Right atrium auricular region (tissue), 2 donors: ENCODE measurements around the gene MET. TPM values are rescaled to one million over a fixed set of nuclear protein-coding genes. Genes with fewer than 3 reads are reported as not detected.

ENCODE experiments used
- DNase-seq: peaks from one replicate; pipeline ENCODE4 v3.0.0-alpha.2; 2019; ENCODE audit warnings: low spot score
- H3K27ac ChIP-seq, 2 donors: fragments of 200-600 bp; sonication (generic); 1 replicate in 1 of 2; 2 replicates in 1 of 2; pipeline ENCODE4 v1.5.1; 2016 to 2019
- H3K27me3 ChIP-seq, 2 donors: fragments of 200-600 bp; sonication (generic); one replicate each; pipeline versions ENCODE4 v1.5.1 to v1.6.0; 2017 to 2019
- H3K36me3 ChIP-seq: fragments of 200-600 bp; sonication (generic); one replicate; pipeline ENCODE4 v1.5.1; 2016
- H3K4me1 ChIP-seq, 2 donors: fragments of 200-600 bp; sonication (generic); one replicate each; pipeline versions ENCODE4 v1.5.1 to v1.6.0; 2017 to 2019
- H3K4me3 ChIP-seq, 2 donors: fragments of 200-600 bp; sonication (generic); 1 replicate in 1 of 2; 2 replicates in 1 of 2; pipeline ENCODE4 v1.5.1; 2017 to 2019; ENCODE audit warnings: mild to moderate bottlenecking in 1 of 2, moderate library complexity in 1 of 2
- H3K9me3 ChIP-seq, 2 donors: fragments of 200-600 bp; sonication (generic); one replicate each; pipeline ENCODE4 v1.5.1; 2019
- CTCF ChIP-seq, 2 donors: fragments of 200-600 bp; sonication (generic); IDR thresholded peaks; one replicate each; pipeline ENCODE4 v1.5.1; 2019; ENCODE audit warnings: antibody characterized with exemption in 2 of 2
- total RNA-seq, 2 donors: library from RNA; depleted of rRNA; stranded (reverse); fragments of >200 nt; gene quantifications; one replicate each; pipeline ENCODE4 v1.1.0, GENCODE V29; 2016

The MET gene
- total RNA-seq, 2 donors from 2014 or later: 16.1 to 17.5 TPM

DNA sequence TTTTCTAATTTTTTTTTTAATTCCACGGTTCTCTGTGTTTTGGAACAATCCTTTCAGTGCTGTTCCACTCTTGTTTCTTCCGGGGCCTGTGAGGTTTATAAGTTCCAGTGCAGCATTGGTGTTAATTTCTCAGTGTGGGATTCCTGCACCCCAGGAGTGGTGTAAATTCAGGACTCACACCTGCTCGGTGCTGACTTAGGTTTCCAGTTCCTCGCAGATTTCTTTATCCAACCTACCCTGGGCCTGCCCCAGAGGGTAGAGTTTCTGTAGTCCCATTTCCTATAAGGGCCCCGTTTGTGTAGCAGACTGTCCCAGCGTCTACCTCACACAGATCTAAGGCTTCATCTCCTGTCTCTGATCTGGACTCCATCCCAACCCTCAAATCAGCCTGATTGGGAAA, 27.4 kb upstream of the MET start:
- Histone ChIP-seq H3K27ac (no peak overlapping the region), H3K27me3 (no peaks in the 10 kb centered on the region), H3K4me1 (peaks cover 0 to 4% of the 10 kb centered on the region in 2 donors), H3K36me3 (no peaks in the 10 kb centered on the region), H3K4me3 (no peak overlapping the region), H3K9me3 (no peaks in the 10 kb centered on the region)
- no peak for TF ChIP-seq CTCF (IDR thresholded peaks at IDR 0.05)
- no peak for DNase-seq

- no peak for TF ChIP-seq CTCF (IDR thresholded peaks at IDR 0.05)
- no peak for DNase-seq
- Histone ChIP-seq H3K27me3 (no peaks in the 10 kb centered on the region), H3K36me3 (no peaks in the 10 kb centered on the region), H3K4me3 (no peak overlapping the region), H3K4me1 (peaks cover 0 to 4% of the 10 kb centered on the region in 2 donors), H3K27ac (no peak overlapping the region), H3K9me3 (no peaks in the 10 kb centered on the region)
Measured at GRCh38 chr7:116647290-116647689, 24.7 kb upstream of the MET start.

DNA sequence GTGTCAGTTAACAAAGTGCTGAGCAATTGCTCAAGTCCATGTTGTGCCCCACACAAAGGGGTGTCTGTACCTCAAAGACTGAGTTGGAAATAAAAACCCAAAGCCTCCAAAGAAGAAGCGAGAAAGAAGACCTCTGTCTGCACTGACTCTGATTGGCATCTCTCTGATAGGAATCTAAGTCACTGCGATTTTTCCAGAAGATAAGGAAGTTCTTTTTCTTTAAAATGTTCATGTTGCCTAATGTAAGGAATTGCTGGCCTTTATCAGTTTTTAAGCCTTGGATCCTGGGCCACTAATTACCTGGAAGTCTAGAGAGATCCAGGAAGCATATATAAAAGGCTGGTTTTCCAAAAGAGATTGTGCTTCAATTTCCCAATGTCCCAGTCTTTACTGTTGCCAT, 24.1 kb upstream of the MET start:
- H3K4me1 ChIP-seq: peaks cover 0 to 4% of the 10 kb centered on the region in 2 donors
- no peak overlapping the region for H3K4me3 ChIP-seq
- TF ChIP-seq CTCF (IDR thresholded peaks at IDR 0.05): no peak
- no peak for DNase-seq
- H3K27ac ChIP-seq: no peak overlapping the region
- no peaks in the 10 kb centered on the region for H3K36me3 ChIP-seq
- H3K9me3 ChIP-seq: no peaks in the 10 kb centered on the region
- H3K27me3 ChIP-seq: no peaks in the 10 kb centered on the region

DNA sequence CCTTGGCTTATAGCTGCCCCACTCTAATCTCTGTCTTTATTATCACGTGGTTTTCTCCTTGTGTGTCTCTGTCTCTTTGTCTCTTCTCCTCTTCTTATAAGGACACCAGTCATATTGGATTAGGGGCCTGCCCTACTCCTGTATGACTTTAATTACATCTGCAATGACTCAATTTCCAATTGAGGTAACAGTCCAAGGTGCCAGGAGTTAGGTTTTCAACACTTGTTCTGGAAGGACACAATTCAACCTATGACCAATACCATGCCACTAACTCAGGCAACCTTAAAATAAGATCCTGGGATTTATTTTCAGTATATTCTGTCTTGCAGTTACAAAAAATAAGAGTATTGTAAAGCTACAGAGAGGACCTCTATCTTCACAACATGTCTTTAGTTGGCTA, 21.6 kb upstream of the MET start:
- no peaks in the 10 kb centered on the region for H3K27me3 ChIP-seq
- peaks cover 0 to 4% of the 10 kb centered on the region in 2 donors for H3K4me1 ChIP-seq
- no peak overlapping the region for H3K4me3 ChIP-seq
- H3K36me3 ChIP-seq: no peaks in the 10 kb centered on the region
- H3K27ac ChIP-seq: no peak overlapping the region
- no peak for DNase-seq
- no peaks in the 10 kb centered on the region for H3K9me3 ChIP-seq
- no peak for TF ChIP-seq CTCF (IDR thresholded peaks at IDR 0.05)

DNA sequence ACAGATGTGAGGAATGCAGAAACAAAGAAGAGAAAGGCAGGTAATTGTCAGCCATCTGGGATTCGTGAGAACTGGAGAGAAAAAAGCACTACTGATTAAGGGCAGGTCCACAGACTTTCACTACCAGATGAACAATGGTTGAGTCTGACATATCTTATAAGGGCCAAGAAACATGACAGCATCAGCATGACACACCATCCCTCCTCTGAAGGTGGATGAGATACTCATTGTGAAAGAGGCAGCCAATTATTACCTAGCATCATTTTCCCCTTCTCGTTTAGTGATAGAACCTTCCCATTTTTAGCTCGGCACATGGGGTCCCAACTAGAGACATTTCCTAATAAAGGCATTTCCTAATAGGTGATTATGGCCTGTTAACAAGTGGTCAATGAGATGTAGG, 19.2 kb upstream of the MET start:
- no peak for DNase-seq
- TF ChIP-seq CTCF (IDR thresholded peaks at IDR 0.05): no peak
- Histone ChIP-seq H3K27ac (peak overlapping the region in 1 of 2 donors; percentile 38), H3K4me3 (no peak overlapping the region), H3K36me3 (no peaks in the 10 kb centered on the region), H3K9me3 (no peaks in the 10 kb centered on the region), H3K4me1 (no peaks in the 10 kb centered on the region), H3K27me3 (no peaks in the 10 kb centered on the region)

DNA sequence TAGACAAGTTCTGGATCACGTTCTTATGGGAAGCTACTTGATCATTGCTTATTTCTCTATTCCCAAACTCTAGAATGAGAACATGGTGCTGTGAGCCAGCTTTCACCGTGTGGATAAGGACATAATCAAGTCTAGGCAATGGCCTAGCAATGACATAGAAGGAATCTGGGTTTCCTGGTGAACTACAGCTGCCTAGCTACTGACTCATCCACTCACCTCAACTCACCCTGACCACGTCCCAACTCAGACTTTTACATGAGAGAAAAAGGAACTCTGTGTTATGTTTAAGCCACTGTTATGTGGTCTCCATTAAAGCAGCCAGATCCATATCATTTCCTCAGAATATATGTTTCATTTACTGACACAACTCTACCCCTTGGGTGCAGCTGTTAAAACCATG, 18.8 kb upstream of the MET start:
- H3K4me1 ChIP-seq: no peaks in the 10 kb centered on the region
- TF ChIP-seq CTCF (IDR thresholded peaks at IDR 0.05): no peak
- no peaks in the 10 kb centered on the region for H3K27me3 ChIP-seq
- no peaks in the 10 kb centered on the region for H3K9me3 ChIP-seq
- H3K36me3 ChIP-seq: no peaks in the 10 kb centered on the region
- no peak for DNase-seq
- H3K4me3 ChIP-seq: no peak overlapping the region
- H3K27ac ChIP-seq: peak overlapping the region in 1 of 2 donors; percentile 38
